Spleen (tissue), 11 donors: ENCODE data around the gene CMIP. TPM values are rescaled to one million over a fixed set of nuclear protein-coding genes. Genes with fewer than 3 reads are reported as not detected.

ENCODE experiments used
- DNase-seq: peaks from one replicate; pipeline ENCODE4 v3.0.0-alpha.2; 2020
- H3K27ac ChIP-seq, 8 donors: fragments of 200-600 bp; sonication (generic) in 7 of 8; 1 replicate in 4 of 8; 2 replicates in 4 of 8; pipeline versions ENCODE4 v1.5.0 to v1.8.0; 2016 to 2021; ENCODE audit warnings: inconsistent platforms in 4 of 8, mild to moderate bottlenecking in 4 of 8, moderate library complexity in 1 of 8
- H3K27me3 ChIP-seq, 7 donors: fragments of 200-600 bp; sonication (generic) in 6 of 7; replicated peaks in 1 of 7; 1 replicate in 4 of 7; 2 replicates in 3 of 7; pipeline versions ENCODE4 v1.5.0 to v1.8.0; 2016 to 2021; ENCODE audit warnings: inconsistent platforms in 3 of 7, mild to moderate bottlenecking in 1 of 7
- H3K36me3 ChIP-seq, 6 donors: fragments of 200-600 bp; sonication (generic) in 5 of 6; 1 replicate in 4 of 6; 2 replicates in 2 of 6; pipeline versions ENCODE4 v1.5.0 to v1.8.0; 2016 to 2021; ENCODE audit warnings: inconsistent platforms in 2 of 6
- H3K4me1 ChIP-seq, 6 donors: fragments of 200-600 bp; sonication (generic) in 5 of 6; 1 replicate in 3 of 6; 2 replicates in 3 of 6; pipeline versions ENCODE4 v1.5.0 to v1.8.0; 2016 to 2021; ENCODE audit warnings: inconsistent platforms in 3 of 6
- H3K4me3 ChIP-seq, 8 donors: fragments of 200-600 bp; sonication (generic) in 7 of 8; 1 replicate in 4 of 8; 2 replicates in 4 of 8; pipeline versions ENCODE4 v1.5.0 to v1.8.0; 2016 to 2021; ENCODE audit warnings: inconsistent platforms in 4 of 8, mild to moderate bottlenecking in 4 of 8, moderate library complexity in 2 of 8
- H3K9me3 ChIP-seq, 8 donors: fragments of 200-600 bp; sonication (generic) in 7 of 8; 1 replicate in 4 of 8; 2 replicates in 4 of 8; pipeline versions ENCODE4 v1.5.0 to v1.8.0; 2016 to 2021; ENCODE audit warnings: inconsistent platforms in 4 of 8
- CTCF ChIP-seq, 11 experiments: fragments of 200-600 bp in 7 of 11; fragments of 450-650 bp in 4 of 11; sonication (generic) in 4 of 11; IDR thresholded peaks in 8 of 11; conservative IDR thresholded peaks in 3 of 11; 1 replicate in 7 of 11; 2 replicates in 4 of 11; pipeline versions ENCODE4 v1.4.0 to v1.8.0; 2016 to 2021; ENCODE audit warnings: antibody characterized with exemption in 11 of 11, inconsistent platforms in 4 of 11, mild to moderate bottlenecking in 1 of 11
- POLR2A ChIP-seq, 3 donors: fragments of 450-650 bp; IDR thresholded peaks; one replicate each; pipeline ENCODE4 v1.5.1; 2017; ENCODE audit warnings: antibody characterized with exemption in 3 of 3, mild to moderate bottlenecking in 1 of 3
- POLR2AphosphoS5 ChIP-seq, 3 donors: sonication (generic); formaldehyde crosslinking; IDR thresholded peaks; one replicate each; pipeline ENCODE4 v1.5.1; 2017; ENCODE audit warnings: antibody characterized with exemption in 3 of 3
- WGBS, 5 donors: extraction: QIAGEN DNeasy Blood & Tissue Kit in 3 of 5; methylation state at CpG; one replicate each; pipeline versions ENCODE4 v1.1.5 to v1.1.7; 2013 to 2018; 5-methylcytosine and 5-hydroxymethylcytosine counted together
- intact Hi-C: fragments of 100-400 bp; cut with DNase I; formaldehyde crosslinking; loops from one replicate; pipeline ENCODE4 v1.15.0; 2023; ENCODE audit warnings: low total_unique reads
- polyA plus RNA-seq, 3 donors: library from polyadenylated mRNA; stranded (reverse); fragments of 200-250 nt; gene quantifications; one replicate each; pipeline ENCODE4 v1.2.1, GENCODE V29; 2013
- total RNA-seq, 7 donors: library from RNA; depleted of rRNA in 3 of 7; stranded (reverse); fragments of >200 nt in 3 of 7; fragmentation: NEBNext Ultra II Directional in 4 of 7; extraction: Animal tissue kit (Norgen Biotek cat#: 25700) in 4 of 7; gene quantifications; one replicate each; pipeline versions ENCODE4 v1.1.0 to v1.2.1, GENCODE V29; 2016 to 2021
- donor health status: healthy with polysubstance abuse.
- donor health status: DM: no; HTN: no; CAD: no; lungs with moderate emphysema.
- donor health status: DM: no; HTN: no; CAD: no.
- donor health status: Bipolar disorder and iron deficiency.
- donor health status: healthy.
- donor health status: DM: no; HTN: no; CAD: no.
- donor health status: DM: yes; HTN: yes; CAD: no.

CMIP gene
- total and polyA plus RNA-seq, 10 donors: 6.0 to 107 (median 63.6) TPM

GRCh38 chr16:81720973-81721906 lies 276.6 kb downstream of the CMIP start:
- H3K4me1 ChIP-seq: peaks cover 6 to 46% (median 22%) of the 10 kb centered on the region in 6 donors
- TF ChIP-seq POLR2A (IDR thresholded peaks at IDR 0.05) (no peak), CTCF (IDR thresholded peaks at IDR 0.05 in 8 of 11, conservative IDR thresholded peaks at IDR 0.05 in 3 of 11) (no peak), POLR2AphosphoS5 (IDR thresholded peaks at IDR 0.05) (no peak)
- 81 to 85% (median 82%) methylated on average over 10 of the region's 10 CpGs for WGBS, 5 donors
- H3K27me3 ChIP-seq: no peaks in the 10 kb centered on the region
- H3K4me3 ChIP-seq: no peak overlapping the region
- H3K9me3 ChIP-seq: peaks cover 0 to 22% (median 15%) of the 10 kb centered on the region in 8 donors
- peak overlapping the region in 1 of 8 donors; percentile 43 for H3K27ac ChIP-seq
- no peaks in the 10 kb centered on the region for H3K36me3 ChIP-seq
- no peak for DNase-seq
- intact Hi-C loops: loop anchor here (5.0 kb wide), 2 partner anchors 319 to 354 kb away; no protein-coding TSS in a partner anchor

- Histone ChIP-seq H3K36me3 (no peaks in the 10 kb centered on the region), H3K27ac (no peak overlapping the region), H3K4me3 (no peak overlapping the region), H3K9me3 (peaks cover 0 to 22% (median 15%) of the 10 kb centered on the region in 8 donors), H3K27me3 (no peaks in the 10 kb centered on the region), H3K4me1 (peaks cover 6 to 27% (median 11%) of the 10 kb centered on the region in 6 donors)
- peak; percentile 57 to 87 (median 78) for TF ChIP-seq CTCF (IDR thresholded peaks at IDR 0.05 in 8 of 11, conservative IDR thresholded peaks at IDR 0.05 in 3 of 11)
- TF ChIP-seq POLR2A (IDR thresholded peaks at IDR 0.05): no peak
- no peak for TF ChIP-seq POLR2AphosphoS5 (IDR thresholded peaks at IDR 0.05)
- DNase-seq: peak; percentile 46
- intact Hi-C loops: loop anchor here (5.0 kb wide), 2 partner anchors 321 to 356 kb away; no protein-coding TSS in a partner anchor
- 37 to 57% (median 51%) methylated on average over 8 of the region's 8 CpGs for WGBS, 5 donors
Measured at GRCh38 chr16:81723098-81723723, 278.6 kb downstream of the CMIP start.

GRCh38 chr16:81728435-81728834 lies 283.8 kb downstream of the CMIP start:
- H3K9me3 ChIP-seq: no peaks in the 10 kb centered on the region
- no peak overlapping the region for H3K4me3 ChIP-seq
- 39 to 60% (median 46%) methylated on average over 4 of the region's 4 CpGs for WGBS, 5 donors
- no peak overlapping the region for H3K27ac ChIP-seq
- intact Hi-C loops: no loop called here
- H3K36me3 ChIP-seq: no peaks in the 10 kb centered on the region
- peaks cover 6 to 24% (median 18%) of the 10 kb centered on the region in 6 donors for H3K4me1 ChIP-seq
- peak in 1 of 11 experiments; percentile 5 for TF ChIP-seq CTCF (IDR thresholded peaks at IDR 0.05 in 8 of 11, conservative IDR thresholded peaks at IDR 0.05 in 3 of 11)
- no peak for TF ChIP-seq POLR2A (IDR thresholded peaks at IDR 0.05)
- no peak for TF ChIP-seq POLR2AphosphoS5 (IDR thresholded peaks at IDR 0.05)
- no peaks in the 10 kb centered on the region for H3K27me3 ChIP-seq
- no peak for DNase-seq
